NCI-H69 (cell line): Measurements from ENCODE around the gene SPOP.

ENCODE experiments used
- DNase-seq: peaks from one replicate; lab custom pipeline; 2025; lab: John Stamatoyannopoulos, UW

Gene SPOP

DNA sequence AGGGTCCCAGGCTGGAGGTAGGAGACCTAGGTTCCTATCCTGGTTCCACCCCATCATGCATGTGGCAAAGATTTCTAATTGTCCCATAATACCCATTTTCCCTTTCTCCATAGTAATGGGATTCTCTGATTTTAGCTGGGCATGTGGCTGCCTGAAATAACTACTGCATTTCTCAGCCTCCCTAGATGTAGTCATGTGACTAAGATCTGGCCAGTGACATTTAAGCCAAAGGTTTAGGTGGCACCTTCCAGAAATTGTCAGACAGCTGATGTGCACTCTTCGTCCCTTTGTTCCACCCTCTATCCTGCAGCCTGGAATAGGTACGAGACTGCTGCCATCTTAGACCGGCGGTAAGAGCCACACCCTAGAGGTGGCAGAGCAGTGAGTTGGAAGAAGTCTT, 94.0 kb downstream of the SPOP start:
- DNase-seq: no peak

DNA sequence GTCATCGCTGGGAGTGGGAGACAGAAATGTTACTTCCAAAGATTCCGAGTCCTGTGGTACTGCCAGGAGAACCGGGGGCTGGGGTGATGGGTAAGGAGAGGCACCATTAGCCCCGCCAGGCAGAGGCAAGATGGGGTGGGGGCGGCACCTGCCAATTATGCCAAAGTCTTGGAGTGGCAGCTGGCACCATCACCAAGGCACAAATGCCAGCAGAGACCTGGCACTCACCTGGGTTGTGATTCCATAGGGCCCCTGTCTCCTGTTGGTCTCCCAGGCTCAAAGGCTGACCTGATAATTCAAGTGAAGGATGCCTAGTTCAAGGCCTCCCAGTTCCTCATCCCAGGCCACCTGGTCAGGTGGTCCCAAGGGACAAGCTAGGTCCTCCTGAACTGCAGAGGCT, 94.7 kb downstream of the SPOP start:
- DNase-seq: no peak

DNA sequence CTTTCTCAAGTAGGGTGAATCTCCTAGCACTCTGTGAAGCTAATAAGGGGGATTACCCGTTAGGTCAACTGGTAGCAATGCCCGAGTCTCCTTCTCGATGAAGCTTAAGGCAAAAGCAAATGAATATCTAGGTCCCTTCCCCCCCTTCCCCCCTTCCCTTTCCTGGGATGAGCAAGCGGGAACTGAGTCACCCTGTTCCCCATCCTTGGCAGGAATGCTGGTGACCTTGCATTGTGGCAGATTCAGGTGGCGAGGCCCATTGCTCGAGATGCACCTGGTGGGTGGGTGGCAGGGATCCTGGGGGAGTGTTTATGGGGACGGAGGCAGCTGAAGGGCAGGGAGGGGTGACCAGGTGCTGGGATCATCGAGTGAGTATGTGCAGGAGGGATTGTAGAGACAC, 95.1 kb downstream of the SPOP start:
- DNase-seq: no peak

DNA sequence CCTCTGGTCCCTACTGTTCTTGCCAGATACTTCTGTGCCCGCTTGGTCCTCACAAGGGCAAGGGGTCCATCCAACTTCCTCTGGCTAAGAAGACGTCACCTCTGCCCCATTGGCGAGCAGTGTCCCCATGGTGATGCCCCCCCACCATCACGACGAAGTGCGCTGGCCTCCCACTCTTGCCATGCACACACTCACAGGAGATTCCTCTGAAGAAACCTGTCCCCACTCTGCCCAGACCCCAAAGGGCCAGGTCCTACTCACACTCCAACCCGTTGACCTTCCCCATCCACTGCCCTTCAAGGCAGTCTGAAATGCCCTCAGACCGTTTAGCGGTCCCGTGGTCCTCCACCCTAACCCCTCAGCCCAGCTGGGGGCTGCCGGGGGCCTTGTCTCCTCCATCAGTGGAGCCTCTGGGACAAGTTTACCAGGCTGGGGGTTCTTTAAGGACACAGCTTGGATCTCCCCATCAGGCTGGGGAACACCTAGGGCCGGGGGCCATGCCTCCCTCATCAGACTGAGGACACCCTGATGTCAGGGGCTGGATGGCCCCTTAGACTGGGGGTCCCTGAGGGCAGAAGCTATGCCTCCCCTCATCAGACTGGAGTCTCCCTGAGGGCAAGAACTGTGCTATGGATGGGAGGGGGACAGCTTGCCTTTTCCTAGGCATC, 95.7 kb downstream of the SPOP start:
- DNase-seq: no peak

DNA sequence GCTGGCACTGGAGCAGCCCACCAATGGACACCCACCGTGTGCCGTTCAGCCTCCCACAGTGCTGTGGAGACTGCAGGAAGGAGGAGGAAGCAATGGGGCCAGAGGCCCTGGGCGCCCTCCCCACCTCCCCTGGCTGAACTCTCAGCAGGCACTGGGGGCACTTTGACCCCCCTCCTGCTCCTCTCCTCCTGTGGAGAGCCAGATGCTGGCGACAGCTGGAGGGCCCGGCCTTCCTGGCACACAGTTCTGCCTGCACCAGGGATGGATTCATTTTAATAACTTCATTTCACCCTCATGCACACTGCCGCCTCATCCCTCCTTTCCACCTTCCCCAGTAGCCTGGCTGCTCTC, 96.3 kb downstream of the SPOP start:
- DNase-seq: peak; percentile 43

DNA sequence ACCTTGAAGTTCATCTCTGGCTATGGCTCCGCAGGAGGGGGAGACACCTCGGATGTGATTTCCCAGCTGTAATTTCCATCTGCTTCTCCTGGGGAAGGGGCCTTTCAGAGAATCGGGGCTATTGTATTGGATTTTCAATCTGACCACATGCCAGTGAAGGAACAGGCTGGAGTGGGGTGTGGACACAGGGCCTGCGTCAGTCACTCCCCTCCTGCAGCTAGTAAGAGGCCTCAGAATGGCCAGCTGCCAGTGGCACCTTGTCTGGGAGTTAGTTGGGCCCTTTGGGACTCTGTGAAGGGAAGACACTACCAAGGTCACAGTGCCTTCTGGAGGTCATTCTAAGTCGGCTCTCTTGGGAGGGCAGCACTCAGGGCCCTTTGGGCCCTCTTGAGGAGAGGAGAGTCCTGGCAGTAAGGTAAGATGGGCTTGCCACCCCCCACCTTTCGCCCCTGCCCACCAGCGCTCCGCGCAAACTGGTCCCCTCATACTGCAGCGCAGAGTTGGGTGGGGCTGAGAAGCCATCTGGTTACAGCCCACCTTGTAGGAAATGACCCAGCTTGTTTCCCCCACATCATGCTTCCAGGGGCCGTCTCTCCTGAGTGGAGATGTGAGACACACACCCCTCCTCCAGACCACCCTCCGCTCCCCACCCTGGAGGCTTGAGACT, 96.8 kb downstream of the SPOP start:
- no peak for DNase-seq

DNA sequence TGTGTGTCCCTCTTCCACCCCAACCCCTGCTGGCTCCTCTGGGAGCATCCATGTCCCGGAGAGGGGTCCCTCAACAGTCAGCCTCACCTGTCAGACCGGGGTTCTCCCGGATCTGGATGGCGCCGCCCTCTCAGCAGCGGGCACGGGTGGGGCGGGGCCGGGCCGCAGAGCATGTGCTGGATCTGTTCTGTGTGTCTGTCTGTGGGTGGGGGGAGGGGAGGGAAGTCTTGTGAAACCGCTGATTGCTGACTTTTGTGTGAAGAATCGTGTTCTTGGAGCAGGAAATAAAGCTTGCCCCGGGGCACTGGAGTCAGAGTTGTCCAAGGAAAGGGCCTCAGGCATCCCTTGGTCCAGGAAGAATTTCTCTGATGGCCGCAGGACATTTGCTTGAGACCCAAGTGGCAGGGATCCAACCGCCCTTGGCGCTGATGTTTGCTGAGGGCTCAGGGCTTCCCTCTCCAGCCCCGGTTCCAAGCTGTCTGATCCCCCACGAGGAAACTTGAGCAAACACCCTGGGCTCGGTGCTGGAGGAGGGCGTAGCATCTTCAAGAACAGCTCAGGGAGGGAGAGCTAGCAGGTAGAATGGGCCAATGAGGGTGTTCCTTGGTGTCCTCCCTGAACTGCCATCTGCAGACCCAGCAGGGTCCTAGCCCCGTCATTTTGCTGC, 97.7 kb downstream of the SPOP start:
- peak; percentile 28 for DNase-seq

DNA sequence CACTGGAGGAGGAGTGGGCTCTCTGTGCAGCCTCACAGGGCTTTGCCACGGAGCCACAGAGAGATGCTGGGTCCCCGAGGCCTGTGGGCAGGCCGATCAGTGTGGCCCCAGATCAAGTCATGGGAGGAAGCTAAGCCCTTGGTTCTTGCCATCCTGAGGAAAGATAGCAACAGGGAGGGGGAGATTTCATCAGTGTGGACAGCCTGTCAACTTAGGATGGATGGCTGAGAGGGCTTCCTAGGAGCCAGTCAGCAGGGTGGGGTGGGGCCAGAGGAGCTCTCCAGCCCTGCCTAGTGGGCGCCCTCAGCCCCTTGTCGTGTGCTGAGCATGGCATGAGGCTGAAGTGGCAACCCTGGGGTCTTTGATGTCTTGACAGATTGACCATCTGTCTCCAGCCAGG, 98.4 kb downstream of the SPOP start:
- no peak for DNase-seq

DNA sequence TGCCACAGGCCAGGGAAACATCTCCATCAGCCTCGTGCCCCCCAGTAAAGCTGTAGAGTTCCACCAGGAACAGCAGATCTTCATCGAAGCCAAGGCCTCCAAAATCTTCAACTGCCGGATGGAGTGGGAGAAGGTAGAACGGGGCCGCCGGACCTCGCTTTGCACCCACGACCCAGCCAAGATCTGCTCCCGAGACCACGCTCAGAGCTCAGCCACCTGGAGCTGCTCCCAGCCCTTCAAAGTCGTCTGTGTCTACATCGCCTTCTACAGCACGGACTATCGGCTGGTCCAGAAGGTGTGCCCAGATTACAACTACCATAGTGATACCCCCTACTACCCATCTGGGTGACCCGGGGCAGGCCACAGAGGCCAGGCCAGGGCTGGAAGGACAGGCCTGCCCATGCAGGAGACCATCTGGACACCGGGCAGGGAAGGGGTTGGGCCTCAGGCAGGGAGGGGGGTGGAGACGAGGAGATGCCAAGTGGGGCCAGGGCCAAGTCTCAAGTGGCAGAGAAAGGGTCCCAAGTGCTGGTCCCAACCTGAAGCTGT, 98.9 kb downstream of the SPOP start:
- DNase-seq: no peak

DNA sequence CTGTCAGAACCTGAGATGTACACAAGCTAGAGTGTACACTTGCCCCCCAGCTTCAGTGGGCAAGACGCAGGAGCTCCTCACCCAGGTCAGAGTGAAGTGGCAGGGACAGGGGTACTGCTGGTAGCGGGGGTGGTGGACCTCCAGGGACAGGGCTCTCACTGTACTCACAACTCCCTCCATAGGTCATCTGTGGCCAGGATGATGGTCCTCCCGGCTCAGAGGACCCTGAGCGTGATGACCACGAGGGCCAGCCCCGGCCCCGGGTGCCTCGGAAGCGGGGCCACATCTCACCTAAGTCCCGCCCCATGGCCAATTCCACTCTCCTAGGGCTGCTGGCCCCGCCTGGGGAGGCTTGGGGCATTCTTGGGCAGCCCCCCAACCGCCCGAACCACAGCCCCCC, 99.5 kb downstream of the SPOP start:
- DNase-seq: no peak

DNA sequence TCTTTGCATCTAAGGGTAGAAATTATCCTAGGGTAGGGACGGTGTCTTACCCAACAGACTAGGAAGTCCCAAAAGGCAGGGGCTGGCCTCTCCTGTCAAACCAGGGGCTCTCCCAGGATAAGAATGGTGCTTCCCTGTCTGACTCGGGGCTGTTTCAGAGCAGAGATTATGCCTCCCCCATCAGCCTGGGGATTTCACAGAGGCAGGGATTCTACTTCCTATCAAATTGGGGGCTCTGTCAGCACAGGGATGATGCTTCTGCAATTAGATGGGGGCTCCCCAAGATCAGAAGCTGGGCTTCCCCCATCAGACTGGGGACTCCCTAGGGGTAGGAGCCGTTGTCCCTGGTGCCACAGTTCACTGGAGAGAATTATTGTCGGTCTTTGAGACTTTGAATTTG, 99.9 kb downstream of the SPOP start:
- no peak for DNase-seq

DNA sequence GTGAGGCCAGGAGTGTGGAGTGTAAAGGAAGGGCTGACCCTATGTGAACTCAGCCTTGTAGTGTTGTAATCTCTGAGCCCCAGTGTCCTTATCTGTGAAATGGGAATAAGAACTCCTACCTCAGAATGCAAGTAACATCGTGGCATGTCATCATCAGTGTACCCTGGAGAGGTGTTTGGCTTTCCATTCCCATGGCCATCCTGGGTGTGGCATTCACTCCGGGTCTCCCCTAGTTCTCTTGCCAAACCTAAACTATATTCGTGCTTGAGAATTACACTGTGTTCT, 100.3 kb downstream of the SPOP start:
- no peak for DNase-seq

DNA sequence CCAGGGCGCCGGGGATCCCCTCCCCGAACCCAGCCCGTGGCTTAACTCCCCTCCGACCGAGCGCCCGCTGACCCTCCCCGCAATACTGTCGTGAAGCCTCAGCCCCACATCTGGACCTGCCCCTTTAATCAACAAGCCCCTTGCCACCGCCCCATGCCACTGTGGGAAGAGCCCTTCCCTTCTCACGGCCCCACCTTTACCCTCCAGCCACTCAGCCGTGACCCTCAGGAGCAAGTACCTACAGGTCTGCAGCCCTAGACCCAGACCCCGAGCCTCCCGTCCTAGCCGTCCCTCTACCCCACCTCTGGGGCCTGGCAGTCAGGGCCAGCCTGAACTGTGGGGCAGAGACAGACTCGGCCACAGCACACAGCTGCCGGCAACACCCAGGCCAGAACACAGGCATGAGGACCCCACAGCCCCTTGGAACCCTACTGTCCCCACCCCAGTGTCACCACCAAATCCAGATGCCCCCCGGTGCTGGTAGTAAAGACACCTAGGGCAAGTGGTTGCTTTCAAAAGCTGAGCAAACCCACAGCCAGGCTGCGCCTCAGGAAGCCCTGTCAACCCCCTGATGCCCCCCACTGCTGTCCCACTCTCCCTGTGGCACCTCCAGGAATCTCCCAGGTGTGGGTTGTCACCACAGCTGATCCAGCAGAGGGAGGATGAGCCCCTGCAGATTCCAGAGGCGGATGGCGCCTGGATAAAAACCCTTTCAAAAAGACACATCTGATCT, 100.8 kb downstream of the SPOP start:
- no peak for DNase-seq

DNA sequence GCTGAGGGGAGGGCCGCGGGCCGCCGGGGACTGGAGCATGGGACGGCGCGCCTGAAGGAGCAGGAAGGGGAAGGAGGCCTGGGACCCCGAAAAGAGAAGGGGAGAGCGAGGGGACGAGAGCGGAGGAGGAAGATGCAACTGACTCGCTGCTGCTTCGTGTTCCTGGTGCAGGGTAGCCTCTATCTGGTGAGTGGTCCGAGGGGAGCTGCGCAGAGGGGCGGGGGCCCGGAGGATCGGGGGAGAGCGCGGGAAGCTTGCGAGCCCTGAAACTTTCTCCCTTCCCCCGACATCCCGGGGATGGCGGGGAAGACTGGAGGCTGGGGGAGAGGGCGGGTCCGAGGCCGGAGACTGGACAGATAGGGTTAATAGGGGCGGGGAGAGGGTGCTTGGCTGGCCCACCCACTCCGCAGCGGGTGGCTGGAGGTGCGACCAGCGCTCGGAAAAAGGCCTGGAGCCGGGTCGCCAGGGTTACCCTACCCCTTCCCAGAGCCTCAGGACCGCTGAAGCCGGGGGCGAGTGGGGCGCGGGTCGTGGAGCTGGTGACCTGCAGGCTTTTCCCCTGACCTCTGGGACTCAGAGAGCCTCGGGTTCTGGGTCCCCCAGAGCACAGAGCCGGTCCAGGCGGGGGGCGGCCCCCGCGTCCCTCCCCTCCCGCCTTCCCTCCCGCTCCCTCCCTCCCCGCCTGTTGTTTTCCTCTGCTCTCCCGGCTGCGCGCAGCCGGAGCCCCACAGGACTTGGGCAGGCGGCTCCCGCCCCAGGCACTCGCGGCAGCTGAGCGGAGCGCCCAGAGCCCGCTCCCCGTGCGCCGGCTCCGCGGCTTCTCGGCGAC, 101.6 kb downstream of the SPOP start:
- peak; percentile 84 for DNase-seq

DNA sequence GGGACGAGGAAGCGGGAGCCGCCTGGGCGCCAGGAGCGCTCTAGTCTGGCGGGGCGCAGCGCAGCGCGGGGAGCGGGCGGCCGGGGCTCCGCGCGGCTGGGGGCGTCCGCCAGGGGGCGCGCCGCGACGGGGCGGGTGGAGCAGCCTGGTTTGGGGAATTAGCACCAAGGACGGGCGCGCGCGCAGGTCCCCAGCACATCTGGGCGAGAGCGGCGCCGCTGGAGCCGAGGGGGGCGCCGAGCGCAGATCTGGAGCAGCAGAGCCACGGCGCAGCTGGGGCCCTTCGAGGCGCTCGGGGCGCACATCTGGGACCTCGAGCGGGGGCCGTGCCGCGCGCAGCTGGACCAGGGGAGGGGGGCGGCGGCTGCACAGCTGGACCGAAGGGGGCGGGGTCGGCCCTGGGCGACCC, 102.2 kb downstream of the SPOP start, which contains the start of gene NXPH3:
TSS of gene NXPH3 (plus strand) at position 193 of the 409 bp plus-strand sequence. CDS start 349 bp downstream, outside the sequence.
- DNase-seq: peak; percentile 85

DNA sequence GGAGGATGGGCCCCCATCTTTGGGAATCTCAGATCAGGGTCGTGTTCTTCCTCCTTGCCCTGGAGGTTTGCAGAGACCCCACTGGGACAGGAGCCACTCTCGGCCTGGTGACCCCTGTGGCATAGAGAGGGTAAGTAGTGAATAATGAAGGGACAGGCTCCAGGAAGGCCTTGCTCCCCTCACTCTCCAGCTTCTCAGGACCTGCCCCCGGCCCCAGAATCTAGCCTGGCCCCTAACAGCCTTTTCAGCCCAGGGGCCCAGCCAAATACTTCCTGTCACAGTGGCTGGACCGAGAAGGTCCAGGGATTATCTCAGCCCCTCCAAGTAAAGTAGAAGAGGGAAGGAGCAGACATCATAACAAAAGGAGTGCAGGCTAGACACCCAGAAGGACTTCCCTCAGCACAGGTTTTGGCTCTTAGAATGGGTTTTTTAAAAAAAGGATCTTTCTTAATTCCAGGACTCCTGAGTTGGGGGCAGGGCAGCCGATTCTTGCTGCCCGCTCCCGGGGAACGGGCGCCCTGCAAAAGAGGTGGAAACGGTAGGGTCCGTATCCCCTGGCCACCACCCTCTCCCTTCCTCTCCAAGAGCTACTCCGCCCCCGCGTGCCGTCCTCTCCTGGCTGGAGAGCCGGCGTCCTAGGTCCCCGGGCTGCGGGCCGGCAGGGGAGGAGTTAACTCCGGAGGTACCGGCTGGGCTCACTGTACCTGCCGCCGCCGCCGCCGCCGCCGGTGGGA, 102.8 kb downstream of the SPOP start:
- no peak for DNase-seq

DNA sequence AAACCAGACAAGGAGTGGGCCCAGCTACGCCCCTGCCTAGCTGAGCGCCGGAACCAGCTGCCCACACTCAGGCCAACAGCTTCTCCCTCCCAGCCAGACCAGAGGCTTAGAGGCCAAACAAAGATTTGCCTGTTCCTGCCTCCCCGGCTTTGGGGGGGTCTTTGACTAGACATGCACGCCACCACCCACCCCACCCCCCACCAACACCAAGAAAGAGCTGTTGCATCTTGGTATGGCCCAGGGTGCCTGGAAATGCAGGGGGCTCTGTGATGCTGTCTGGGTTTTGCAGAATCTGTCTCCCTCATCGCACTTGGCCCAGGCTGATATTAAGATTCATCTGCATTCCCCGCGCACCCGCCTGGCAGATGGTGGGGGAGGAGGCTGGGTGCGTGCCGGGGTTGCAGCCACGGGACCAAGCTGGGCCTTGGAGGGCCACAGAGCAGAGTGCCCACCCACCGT, 103.5 kb downstream of the SPOP start:
- DNase-seq: no peak

DNA sequence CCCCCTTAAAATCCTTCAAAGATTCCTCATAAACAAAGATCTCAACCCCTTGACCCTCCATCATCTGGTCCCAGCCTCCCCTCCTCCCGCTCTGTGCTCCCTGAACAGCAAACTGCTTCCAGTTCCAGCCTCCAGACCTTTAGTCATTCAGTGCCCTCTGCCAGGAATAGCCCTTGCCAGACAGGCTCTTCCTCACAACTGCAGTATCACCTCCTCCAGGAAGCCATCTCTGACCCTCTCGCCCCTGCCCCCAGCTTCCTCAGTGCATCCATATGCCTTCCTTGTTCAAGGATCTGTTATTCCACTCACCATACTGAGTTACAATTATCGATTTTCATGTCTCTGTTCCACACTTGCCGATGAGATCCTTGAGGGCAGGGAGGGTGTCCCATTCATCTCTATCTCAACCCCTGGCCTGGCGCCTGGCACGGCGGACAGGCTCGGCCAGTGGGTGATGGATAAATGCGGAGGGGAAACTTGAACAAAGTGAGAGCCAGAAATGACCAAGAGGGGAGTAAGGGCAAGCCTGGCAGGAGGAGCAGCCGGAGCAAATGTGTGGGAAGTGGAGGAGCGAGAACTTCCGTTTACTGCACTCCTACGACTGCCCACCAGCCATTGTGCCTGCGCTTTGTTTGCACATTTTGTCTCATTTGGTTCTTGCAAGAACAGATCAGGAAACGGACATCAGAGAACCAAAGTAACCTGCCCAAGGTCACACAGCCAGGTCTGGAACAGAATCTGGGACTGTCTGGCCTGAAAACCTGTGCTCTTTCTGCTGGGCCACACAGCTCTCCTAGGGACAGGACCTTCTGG, 104.2 kb downstream of the SPOP start:
- no peak for DNase-seq

DNA sequence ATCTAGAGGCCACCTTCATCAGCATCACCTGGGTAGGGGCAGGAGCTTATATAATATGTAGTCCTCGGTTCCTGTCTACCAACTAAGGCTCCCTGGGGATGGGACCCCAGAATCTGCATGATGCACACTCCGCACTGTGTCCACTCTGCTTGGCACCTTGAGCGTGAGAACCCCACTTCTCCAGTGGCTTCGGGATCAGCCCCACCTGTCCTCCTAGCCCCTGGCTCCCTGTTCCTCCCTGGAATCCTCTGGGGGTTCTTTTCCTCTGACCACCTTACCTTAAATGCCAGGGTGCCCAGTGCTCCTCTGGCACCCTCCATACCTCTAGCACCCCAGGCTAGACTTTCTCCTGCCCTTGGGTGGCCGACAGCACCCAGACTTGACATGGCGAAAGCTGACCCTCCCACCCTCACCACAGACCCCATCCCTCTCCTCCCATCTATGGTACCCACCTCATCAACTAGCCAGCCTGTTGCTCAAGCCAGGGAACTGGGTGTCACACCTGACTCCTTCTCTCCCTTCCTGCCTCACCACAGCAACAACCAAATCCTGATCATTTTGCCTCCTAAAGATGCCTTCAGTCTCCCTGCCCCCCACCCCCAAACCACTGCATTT, 105.0 kb downstream of the SPOP start:
- DNase-seq: no peak

DNA sequence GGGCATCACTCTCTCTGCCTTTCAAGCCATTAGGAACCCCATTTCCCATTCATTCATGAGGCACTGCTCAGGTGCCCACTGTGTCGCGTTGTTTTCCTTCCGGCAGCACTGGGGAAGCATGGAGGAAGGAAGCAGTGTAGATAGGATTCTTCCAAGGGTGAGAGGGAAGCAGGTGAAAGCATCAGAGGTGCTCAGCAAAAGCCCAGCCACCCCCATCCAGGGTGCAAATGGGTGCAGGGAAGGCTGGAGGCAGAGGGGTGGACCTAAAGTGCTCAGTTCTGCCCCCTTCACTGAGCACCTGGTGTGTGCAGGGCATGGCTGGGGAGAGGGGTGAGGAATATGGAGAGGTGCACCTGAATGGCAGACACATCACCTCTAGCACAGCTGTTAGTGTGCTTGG, 105.7 kb downstream of the SPOP start:
- DNase-seq: no peak
